AG09309 (cell line): ENCODE data around the gene FOXRED1.

Source experiments
- DNase-seq: peaks from one replicate; pipeline ENCODE4 v3.0.0-alpha.2; 2010; ENCODE audit warnings: low read depth
- H3K4me3 ChIP-seq: 2 replicates; pipeline ENCODE4 v1.5.1; 2011; ENCODE audit warnings: mild to moderate bottlenecking, low read depth, low read length, moderate library complexity; ENCODE audit not compliant: control insufficient read depth
- CTCF ChIP-seq: IDR thresholded peaks from 2 replicates; pipeline ENCODE4 v1.5.1; 2011; ENCODE audit warnings: mild to moderate bottlenecking, low read depth, low read length, inconsistent platforms; ENCODE audit not compliant: insufficient read depth, control insufficient read depth; ENCODE audit errors: missing control alignments

Gene FOXRED1

GRCh38 chr11:126256216-126256615, 12.7 kb upstream of the FOXRED1 start:
- no peak for TF ChIP-seq CTCF
- DNase-seq: no peak

GRCh38 chr11:126257144-126257543, 11.8 kb upstream of the FOXRED1 start:
- no peak overlapping the region for H3K4me3 ChIP-seq
- no peak for TF ChIP-seq CTCF
- DNase-seq: no peak

More at GRCh38 chr11:126256216-126256615, 12.7 kb upstream of the FOXRED1 start:
- H3K4me3 ChIP-seq: no peak overlapping the region

- H3K4me3 ChIP-seq: no peak overlapping the region
- TF ChIP-seq CTCF: no peak
- peak; percentile 25 for DNase-seq
Measured at GRCh38 chr11:126257764-126258163, 11.2 kb upstream of the FOXRED1 start.

- H3K4me3 ChIP-seq: no peak overlapping the region
- no peak for DNase-seq
- TF ChIP-seq CTCF: no peak
Measured at GRCh38 chr11:126262216-126262615, 6.7 kb upstream of the FOXRED1 start.

GRCh38 chr11:126263489-126263888, 5.5 kb upstream of the FOXRED1 start:
- no peak for TF ChIP-seq CTCF
- H3K4me3 ChIP-seq: no peak overlapping the region
- DNase-seq: no peak

- H3K4me3 ChIP-seq: no peak overlapping the region
- no peak for DNase-seq
- no peak for TF ChIP-seq CTCF
Measured at GRCh38 chr11:126265811-126266210, 3.1 kb upstream of the FOXRED1 start.

GRCh38 chr11:126267650-126268049, 1.3 kb upstream of the FOXRED1 start:
- TF ChIP-seq CTCF: no peak
- H3K4me3 ChIP-seq: peak overlapping the region; percentile 91
- DNase-seq: no peak
